Stimulated activated naive CD8-positive, alpha-beta T cell treated with anti-CD3 and anti-CD28 coated beads, Interleukin-15, amount 100 ng/mL, for 72 hours (primary cell): ENCODE data around the gene CD53.

ENCODE experiments used
- ATAC-seq: fragments of 150-1000 bp; cut with Tn5 transposase; 2 replicates; pipeline ENCODE4 v1.10.0; 2021; ENCODE audit warnings: mild to moderate bottlenecking, moderate library complexity
- DNase-seq, 2 donors: peaks; one replicate each; pipeline ENCODE4 v3.0.0; 2021 to 2022
- H3K27ac Mint-ChIP-seq, 2 donors: one replicate each; pipeline ENCODE4 v1.8.0; 2022; ENCODE audit warnings: mild to moderate bottlenecking in 2 of 2, mixed read lengths in 2 of 2, moderate library complexity in 2 of 2
- H3K27me3 Mint-ChIP-seq: one replicate; pipeline ENCODE4 v1.8.0; 2022; ENCODE audit warnings: mixed read lengths
- H3K4me1 Mint-ChIP-seq: one replicate; pipeline ENCODE4 v1.8.0; 2022; ENCODE audit warnings: mild to moderate bottlenecking, mixed read lengths
- H3K4me3 Mint-ChIP-seq, 2 donors: one replicate each; pipeline ENCODE4 v1.8.0; 2022; ENCODE audit warnings: mild to moderate bottlenecking in 2 of 2, mixed read lengths in 2 of 2, moderate library complexity in 1 of 2
- H3K9me3 Mint-ChIP-seq, 2 donors: one replicate each; pipeline ENCODE4 v1.8.0; 2022; ENCODE audit warnings: mixed read lengths in 2 of 2

CD53 gene

DNA sequence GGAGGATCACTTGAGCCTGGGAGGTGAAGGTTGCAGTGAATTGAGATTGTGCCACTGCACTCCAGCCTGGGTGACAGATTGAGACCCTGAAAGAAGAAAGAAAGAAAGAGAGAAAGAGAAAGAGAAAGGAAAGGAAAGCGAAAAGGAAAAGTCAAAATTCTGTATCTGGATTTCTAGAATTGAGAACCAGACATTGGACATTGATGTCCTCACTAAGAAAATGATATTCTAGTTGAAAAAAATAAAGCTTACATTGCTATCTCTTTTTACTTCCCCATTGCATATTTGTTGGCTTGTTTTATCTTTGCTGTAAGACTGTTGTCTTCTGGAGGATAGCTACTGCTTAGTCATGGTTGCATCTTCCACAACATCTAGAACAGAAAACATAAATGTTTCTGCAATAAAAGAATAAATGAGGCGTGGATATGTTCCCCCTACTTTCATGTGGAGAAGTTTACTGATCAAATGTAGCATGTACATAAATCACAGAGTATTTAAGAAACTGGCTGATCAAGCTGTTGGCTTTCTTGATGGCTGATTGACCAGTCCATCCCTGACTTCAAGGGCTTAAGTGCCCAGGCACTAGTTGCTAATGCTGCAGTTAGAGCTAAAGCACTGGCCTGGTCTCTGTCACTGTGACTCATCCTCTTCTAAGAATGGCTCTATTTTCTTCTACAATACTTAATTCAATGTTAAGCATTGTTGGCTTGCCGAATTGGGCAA lies 17.7 kb downstream of the CD53 start:
- ATAC-seq = no peak
- H3K4me3 Mint-ChIP-seq = peak overlapping the region; percentile 46 to 54
- H3K9me3 Mint-ChIP-seq = no peaks in the 10 kb centered on the region
- no peak for DNase-seq
- peak overlapping the region; percentile 38 to 85 for H3K27ac Mint-ChIP-seq
- no peaks in the 10 kb centered on the region for H3K27me3 Mint-ChIP-seq
- peaks cover 97% of the 10 kb centered on the region for H3K4me1 Mint-ChIP-seq

DNA sequence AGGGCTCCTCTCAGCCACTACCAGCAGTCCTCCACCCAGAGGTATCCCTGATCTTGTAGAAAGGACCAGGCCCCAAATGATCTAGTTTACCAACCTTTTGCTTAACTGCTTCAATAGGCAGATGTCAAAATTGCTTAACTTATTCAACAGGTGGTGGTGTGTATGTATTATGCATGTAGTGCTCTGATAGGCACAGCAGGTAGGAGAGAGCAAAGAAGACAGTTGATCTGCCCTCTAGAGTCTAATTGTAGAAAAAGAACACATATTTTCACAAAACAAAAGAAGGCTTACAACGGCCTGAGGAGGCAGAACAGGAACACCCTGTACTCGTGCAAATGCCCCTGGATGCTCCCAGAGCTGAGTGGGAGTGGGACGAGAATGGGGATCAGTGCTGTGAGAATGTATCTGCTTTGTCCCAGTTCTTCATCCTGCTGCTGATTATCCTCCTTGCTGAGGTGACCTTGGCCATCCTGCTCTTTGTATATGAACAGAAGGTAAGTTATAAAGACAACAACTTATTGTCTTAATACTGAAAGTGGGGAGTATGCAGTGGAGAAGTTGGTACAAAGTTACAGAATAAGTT lies 21.1 kb downstream of the CD53 start:
- ATAC-seq = peak; percentile 63
- Mint-ChIP-seq H3K9me3 (no peaks in the 10 kb centered on the region), H3K4me3 (peak overlapping the region in 1 of 2 donors; percentile 15), H3K27me3 (no peaks in the 10 kb centered on the region), H3K27ac (peak overlapping the region; percentile 51 to 79), H3K4me1 (peaks cover 100% of the 10 kb centered on the region)
- DNase-seq = no peak

DNA sequence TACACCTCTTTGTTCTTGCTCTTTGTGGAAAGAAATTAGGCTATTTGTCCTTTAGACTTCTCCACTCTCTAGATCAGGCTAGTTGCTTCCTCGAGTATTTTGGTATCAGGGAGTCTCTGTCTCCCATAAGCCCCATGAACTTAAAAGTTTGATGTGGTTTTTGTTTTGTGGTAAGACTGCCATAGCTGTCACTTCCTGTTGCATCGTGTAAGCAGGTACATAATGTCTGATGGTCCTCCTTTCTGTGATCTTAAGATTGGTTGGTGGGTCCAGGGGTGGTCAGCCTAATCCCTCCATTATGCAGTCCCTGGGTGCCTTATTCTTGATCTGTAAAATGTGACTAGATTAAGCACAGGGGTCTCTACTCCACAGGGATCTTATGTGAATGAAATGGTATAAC lies 23.1 kb downstream of the CD53 start:
- peaks cover 88% of the 10 kb centered on the region for H3K4me1 Mint-ChIP-seq
- peak; percentile 74 for ATAC-seq
- H3K27ac Mint-ChIP-seq = peak overlapping the region; percentile 76 to 84
- H3K27me3 Mint-ChIP-seq = no peaks in the 10 kb centered on the region
- peak overlapping the region in 1 of 2 donors; percentile 24 for H3K4me3 Mint-ChIP-seq
- no peaks in the 10 kb centered on the region for H3K9me3 Mint-ChIP-seq
- DNase-seq = no peak

DNA sequence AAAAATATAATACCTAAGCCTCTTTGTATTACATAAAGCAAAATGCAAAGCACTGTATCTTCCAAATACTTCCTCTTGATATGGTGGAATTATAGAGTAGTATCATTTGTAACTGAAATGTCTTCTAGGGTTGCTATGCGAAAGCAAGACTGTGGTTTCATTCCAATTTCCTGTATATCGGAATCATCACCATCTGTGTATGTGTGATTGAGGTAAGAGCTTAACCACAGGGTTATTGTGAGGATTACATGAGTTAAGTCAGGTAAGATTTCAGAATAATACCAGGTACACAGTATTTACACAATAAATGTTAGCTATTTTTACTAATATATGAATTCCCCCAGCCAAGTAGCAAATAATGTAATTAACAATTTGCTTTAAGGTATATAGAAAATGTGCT lies 24.7 kb downstream of the CD53 start:
- Mint-ChIP-seq H3K4me3 (no peak overlapping the region), H3K27ac (peak overlapping the region; percentile 78 to 90), H3K4me1 (peaks cover 72% of the 10 kb centered on the region), H3K9me3 (no peaks in the 10 kb centered on the region), H3K27me3 (no peaks in the 10 kb centered on the region)
- DNase-seq (no peak), ATAC-seq (peak; percentile 72)

DNA sequence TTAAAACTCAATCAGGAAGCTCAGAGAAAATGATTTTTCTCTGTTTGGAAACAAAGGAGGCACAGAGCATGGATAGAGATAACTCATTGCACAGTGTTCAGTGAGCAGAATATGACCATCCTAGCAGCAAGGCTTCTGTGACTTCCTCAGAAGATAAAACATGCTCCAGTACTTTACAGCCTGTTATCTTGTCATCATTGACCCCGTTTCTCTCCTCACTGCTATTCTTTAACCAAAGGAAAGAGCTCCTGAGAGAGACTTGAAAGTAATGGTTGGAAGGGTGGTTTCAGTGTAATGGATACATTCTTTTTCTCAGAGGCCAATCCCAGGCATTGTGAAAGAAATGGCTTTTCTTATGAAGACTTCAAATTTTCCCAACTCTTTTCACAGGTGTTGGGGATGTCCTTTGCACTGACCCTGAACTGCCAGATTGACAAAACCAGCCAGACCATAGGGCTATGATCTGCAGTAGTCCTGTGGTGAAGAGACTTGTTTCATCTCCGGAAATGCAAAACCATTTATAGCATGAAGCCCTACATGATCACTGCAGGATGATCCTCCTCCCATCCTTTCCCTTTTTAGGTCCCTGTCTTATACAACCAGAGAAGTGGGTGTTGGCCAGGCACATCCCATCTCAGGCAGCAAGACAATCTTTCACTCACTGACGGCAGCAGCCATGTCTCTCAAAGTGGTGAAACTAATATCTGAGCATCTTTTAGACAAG lies 25.9 kb downstream of the CD53 start:
- DNase-seq (no peak), ATAC-seq (no peak)
- no peak overlapping the region for H3K4me3 Mint-ChIP-seq
- peaks cover 60% of the 10 kb centered on the region for H3K4me1 Mint-ChIP-seq
- H3K27ac Mint-ChIP-seq = peak overlapping the region in 1 of 2 donors; percentile 80
- no peaks in the 10 kb centered on the region for H3K27me3 Mint-ChIP-seq
- H3K9me3 Mint-ChIP-seq = no peaks in the 10 kb centered on the region

DNA sequence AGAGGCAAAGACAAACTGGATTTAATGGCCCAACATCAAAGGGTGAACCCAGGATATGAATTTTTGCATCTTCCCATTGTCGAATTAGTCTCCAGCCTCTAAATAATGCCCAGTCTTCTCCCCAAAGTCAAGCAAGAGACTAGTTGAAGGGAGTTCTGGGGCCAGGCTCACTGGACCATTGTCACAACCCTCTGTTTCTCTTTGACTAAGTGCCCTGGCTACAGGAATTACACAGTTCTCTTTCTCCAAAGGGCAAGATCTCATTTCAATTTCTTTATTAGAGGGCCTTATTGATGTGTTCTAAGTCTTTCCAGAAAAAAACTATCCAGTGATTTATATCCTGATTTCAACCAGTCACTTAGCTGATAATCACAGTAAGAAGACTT lies 26.5 kb downstream of the CD53 start:
- Mint-ChIP-seq H3K27me3 (no peaks in the 10 kb centered on the region), H3K27ac (peak overlapping the region in 1 of 2 donors; percentile 80), H3K9me3 (no peaks in the 10 kb centered on the region), H3K4me3 (no peak overlapping the region), H3K4me1 (peaks cover 54% of the 10 kb centered on the region)
- ATAC-seq (no peak), DNase-seq (no peak)

DNA sequence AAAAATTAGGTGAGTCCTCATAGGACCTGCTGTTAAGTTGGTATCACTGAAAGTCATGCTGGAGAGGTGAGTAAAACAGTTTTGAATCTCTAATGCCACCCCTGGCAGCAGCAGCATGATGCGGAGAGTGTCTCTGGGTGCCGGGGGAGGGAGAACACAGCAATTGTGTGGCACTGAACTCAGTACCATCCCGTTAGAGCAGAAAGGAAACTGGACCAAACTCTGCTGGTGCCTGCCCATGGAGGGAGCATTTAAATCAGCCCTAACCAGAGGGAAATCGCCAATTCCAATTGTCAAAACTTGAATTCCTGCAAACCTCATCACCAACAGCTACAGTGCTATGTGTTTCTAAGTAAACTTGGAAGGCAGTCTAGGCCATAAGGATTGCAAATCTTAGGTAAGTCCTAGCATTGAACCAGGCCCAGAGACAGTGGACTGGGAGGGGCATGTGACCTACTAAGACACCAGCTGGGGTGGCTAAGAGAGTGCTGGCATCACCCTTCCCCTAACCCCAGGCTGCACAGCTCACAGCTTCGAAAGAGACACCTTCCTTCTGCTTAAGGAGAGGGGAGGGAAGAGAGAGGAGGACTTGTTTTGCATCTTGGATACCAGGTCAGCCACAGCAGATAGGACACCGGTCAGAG lies 30.0 kb downstream of the CD53 start:
- Mint-ChIP-seq H3K4me3 (no peak overlapping the region), H3K27me3 (no peaks in the 10 kb centered on the region), H3K4me1 (peaks cover 19% of the 10 kb centered on the region), H3K27ac (peak overlapping the region in 1 of 2 donors; percentile 71), H3K9me3 (peaks cover 7 to 13% of the 10 kb centered on the region in 2 donors)
- DNase-seq = no peak
- peak; percentile 22 for ATAC-seq

DNA sequence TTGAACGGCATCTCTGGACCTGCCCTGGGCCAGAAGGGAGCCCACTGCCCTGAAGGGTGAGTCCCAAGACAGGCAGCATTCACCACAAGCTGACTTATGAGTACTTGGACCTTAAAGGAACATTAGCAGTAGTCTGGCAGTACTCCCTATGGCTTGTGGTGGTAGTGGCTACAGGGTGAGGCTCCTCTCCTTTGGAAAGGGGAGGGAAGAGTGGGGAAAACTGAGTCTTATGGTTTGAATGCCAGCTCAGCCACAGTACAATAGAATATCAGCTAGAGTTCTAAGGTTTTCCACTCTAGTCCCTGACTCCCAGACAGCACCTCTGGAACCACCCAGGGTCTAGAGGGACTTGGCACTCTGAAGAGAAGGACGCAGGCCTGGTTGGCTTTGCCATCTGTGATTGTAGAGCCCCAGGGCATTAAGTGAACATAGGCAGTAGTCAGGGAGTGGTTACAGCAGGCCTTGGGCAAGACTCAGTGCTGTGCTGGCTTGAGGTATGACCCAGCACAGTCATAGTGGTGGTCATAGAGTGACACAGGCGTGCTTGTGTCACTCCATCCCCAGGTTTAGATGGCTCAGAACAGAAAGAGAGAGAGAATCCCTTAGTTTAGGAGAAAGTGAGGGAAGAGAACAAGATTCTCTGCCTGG lies 31.0 kb downstream of the CD53 start:
- no peak for DNase-seq
- Mint-ChIP-seq H3K4me1 (peaks cover 9% of the 10 kb centered on the region), H3K4me3 (no peak overlapping the region), H3K9me3 (peaks cover 7 to 19% of the 10 kb centered on the region in 2 donors), H3K27ac (peak overlapping the region in 1 of 2 donors; percentile 84), H3K27me3 (no peaks in the 10 kb centered on the region)
- ATAC-seq = peak; percentile 77

DNA sequence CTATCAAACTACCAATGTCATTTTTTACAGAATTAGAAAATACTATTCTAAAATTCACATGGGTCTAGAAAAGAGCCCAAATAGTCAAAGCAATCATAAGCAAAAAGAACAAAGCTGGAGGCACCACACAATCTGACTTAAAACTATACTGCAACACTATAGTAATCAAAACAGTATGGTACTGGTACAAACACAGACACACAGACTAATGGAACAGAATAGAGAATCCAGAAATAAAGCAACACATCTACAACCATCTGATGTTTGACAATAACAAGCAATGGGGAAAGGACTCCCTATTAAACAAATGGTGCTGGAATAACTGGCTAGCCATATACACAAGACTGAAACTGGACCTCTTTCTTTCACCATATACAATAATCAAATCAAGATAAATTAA lies 39.8 kb downstream of the CD53 start:
- Mint-ChIP-seq H3K4me3 (no peak overlapping the region), H3K27ac (no peak overlapping the region), H3K9me3 (peaks cover 20 to 33% of the 10 kb centered on the region in 2 donors), H3K4me1 (peaks cover 18% of the 10 kb centered on the region), H3K27me3 (peaks cover 8% of the 10 kb centered on the region)
- DNase-seq = no peak
- ATAC-seq = no peak

DNA sequence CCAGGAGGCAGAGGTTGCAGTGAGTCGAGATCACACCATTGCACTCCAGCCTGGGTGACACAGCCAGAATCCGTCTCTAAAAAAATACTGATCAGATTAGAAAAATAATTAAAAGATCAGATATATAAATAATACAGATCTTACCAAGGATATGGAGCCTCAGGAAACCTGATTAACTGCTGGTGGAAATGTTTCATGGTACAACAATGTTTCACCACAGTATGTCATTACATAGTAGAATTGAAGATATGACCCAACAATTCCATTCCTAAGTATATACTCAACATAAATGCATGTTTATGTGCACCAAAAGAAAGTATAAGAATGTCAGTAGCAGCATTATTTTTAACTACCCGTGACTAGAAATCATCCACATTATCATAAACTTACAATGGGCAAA lies 41.7 kb downstream of the CD53 start:
- peaks cover 18% of the 10 kb centered on the region for H3K4me1 Mint-ChIP-seq
- no peak overlapping the region for H3K4me3 Mint-ChIP-seq
- ATAC-seq (no peak), DNase-seq (no peak)
- no peak overlapping the region for H3K27ac Mint-ChIP-seq
- peaks cover 8% of the 10 kb centered on the region for H3K27me3 Mint-ChIP-seq
- peaks cover 20% of the 10 kb centered on the region in 2 donors for H3K9me3 Mint-ChIP-seq

DNA sequence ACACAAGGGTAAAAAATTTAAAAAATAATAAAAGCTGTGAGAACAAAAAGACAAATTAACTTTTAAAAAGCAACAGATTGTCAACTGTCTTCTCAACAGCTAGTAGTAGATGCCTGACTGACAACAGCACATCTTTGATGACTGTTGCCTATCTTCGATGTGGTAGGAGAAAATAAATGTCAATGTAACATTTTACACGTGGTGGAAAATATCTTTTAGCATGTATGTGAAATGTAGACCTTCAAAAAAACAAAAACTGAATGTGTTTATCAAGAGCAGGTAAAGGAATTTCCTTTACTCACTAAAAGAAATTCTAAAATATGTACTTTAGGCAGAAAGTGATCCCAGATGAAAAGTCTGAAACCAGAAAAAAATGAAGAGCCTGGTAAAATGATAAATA lies 42.9 kb downstream of the CD53 start:
- DNase-seq = no peak
- no peak overlapping the region for H3K27ac Mint-ChIP-seq
- peaks cover 8% of the 10 kb centered on the region for H3K27me3 Mint-ChIP-seq
- peaks cover 15% of the 10 kb centered on the region in 2 donors for H3K9me3 Mint-ChIP-seq
- peaks cover 18% of the 10 kb centered on the region for H3K4me1 Mint-ChIP-seq
- no peak for ATAC-seq
- H3K4me3 Mint-ChIP-seq = no peak overlapping the region

DNA sequence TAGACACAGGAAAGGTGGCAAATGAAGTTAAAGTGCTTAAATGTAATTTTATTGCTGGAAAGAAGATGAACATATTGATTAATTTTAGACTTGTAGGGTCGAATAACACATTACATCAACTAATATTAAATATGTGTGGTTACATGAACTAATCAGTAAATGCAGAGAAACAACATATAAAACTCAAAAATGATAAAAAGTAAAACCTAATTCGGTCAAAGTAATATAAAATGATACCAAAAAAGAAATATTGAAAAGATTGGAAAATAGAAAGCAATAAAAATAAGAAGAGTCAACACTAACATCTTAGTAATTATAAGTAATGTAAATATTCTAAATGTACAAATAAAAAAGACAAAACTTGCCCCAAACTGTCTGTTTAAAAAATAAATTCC lies 43.3 kb downstream of the CD53 start:
- ATAC-seq (no peak), DNase-seq (no peak)
- no peak overlapping the region for H3K27ac Mint-ChIP-seq
- H3K27me3 Mint-ChIP-seq = peaks cover 8% of the 10 kb centered on the region
- peaks cover 15% of the 10 kb centered on the region in 2 donors for H3K9me3 Mint-ChIP-seq
- H3K4me3 Mint-ChIP-seq = peak overlapping the region; percentile 25 to 33
- peaks cover 18% of the 10 kb centered on the region for H3K4me1 Mint-ChIP-seq

DNA sequence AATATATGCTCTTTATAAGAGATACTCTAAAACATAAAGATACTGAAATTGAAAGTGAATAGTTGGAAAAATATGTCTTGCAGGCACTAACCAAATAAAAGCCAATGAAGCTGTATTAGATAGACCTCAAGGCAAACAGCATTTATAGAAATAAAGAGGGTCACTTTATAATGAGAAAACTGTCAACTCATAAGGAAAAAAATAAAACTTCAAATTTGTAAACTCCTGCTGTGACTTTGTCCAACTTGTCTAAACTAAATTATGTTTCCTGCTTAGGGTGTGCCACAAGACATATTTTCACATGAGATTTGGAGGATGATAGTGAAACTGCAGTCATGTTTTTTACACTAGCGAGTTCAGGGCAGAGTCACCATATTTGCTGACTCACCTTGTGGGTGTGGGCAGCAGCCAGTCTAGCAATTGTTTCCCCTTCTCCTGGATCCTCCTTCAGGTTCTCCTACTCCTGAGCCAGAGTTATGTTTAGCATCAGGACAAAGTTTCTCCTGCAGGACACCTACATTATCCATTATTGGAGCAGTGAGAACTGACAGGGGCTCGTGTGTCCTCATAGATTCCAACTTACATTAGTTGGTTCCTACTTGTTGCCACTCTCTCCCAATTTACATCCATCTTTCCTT lies 43.8 kb downstream of the CD53 start:
- Mint-ChIP-seq H3K4me3 (peak overlapping the region; percentile 25 to 48), H3K9me3 (peaks cover 11 to 15% of the 10 kb centered on the region in 2 donors), H3K4me1 (peaks cover 18% of the 10 kb centered on the region), H3K27ac (peak overlapping the region in 1 of 2 donors; percentile 21), H3K27me3 (peaks cover 8% of the 10 kb centered on the region)
- peak in 1 of 2 donors; percentile 32 for DNase-seq
- ATAC-seq = peak; percentile 78

DNA sequence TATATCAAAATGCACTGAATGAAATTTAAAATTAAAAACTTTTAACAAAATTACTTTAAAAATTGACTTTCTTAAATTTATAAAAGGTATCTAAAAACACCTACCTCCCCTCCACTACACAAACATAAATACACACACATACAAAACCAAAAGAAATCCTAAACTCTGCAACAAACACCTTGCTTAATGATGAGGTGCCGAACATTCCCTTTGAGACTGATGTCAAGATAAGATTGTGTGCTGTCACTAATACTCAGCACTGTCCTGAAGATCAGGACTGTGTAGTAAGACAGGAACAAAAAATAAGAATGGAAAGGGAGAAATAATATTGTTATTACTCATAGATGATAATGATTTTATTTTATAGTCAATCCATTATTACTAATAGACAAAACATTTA lies 45.1 kb downstream of the CD53 start:
- Mint-ChIP-seq H3K4me1 (peaks cover 18% of the 10 kb centered on the region), H3K27ac (no peak overlapping the region), H3K4me3 (no peak overlapping the region), H3K9me3 (peaks cover 8 to 11% of the 10 kb centered on the region in 2 donors), H3K27me3 (peaks cover 8% of the 10 kb centered on the region)
- DNase-seq (no peak), ATAC-seq (no peak)

DNA sequence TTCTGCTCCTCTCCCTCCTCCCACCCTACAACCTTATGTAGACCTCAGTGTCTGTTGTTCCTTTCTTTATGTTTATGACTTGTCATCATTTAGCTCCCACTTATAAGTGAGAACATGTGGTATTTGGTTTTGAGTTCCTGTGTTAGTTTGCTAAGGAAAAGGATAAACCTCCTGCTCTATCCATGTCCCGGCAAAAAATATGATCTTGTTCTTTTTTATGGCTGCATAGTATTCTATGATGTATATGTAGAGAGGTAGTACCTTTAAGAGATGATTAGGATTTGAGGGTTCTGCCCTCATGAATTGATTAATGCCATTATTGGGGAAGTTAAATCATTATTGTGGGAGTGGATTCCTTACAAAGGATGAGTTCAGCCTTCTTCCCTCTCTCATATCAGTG lies 49.0 kb downstream of the CD53 start:
- Mint-ChIP-seq H3K27me3 (no peaks in the 10 kb centered on the region), H3K4me1 (peaks cover 4% of the 10 kb centered on the region), H3K4me3 (no peak overlapping the region), H3K27ac (no peak overlapping the region), H3K9me3 (peaks cover 2 to 3% of the 10 kb centered on the region in 2 donors)
- DNase-seq (no peak), ATAC-seq (no peak)
